ENCODE measurements around the gene C1QTNF12. TPM values are rescaled to one million over a fixed set of nuclear protein-coding genes. Genes with fewer than 3 reads are reported as not detected.
A peak's percentile ranks its signal among the peaks of the same experiment; 100 is the strongest.

Gene C1QTNF12
- total RNA-seq, 1 donor from 2014 or later: 3.5 TPM

DNA sequence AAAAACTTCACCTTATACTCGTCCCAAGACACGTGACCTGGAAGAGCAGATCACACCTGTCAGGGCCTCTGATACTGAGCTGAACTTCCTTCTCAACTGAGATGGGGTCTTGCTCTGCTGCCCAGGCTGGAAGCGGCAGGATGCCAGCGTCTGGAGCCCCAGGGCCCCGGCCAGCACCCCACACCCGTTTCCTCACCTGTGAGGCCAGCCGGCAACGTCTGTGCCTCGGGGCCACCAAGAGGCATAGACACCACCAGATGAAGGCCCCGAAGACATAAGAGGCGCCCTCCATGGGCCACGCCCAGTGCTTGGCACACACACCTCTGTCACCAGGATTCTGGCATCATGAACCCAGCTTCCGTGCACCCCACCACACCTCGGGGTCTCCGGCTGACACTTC lies 23.2 kb downstream of the C1QTNF12 start:
- Mint-ChIP-seq H3K9me3 (no peaks in the 10 kb centered on the region), H3K4me1 (ENCODE audit: low read depth) (peaks cover 11% of the 10 kb centered on the region), H3K4me3 (ENCODE audit: low read depth) (no peak overlapping the region), H3K27ac (no peak overlapping the region), H3K27me3 (ENCODE audit: low read depth) (no peaks in the 10 kb centered on the region), H3K36me3 (ENCODE audit: low read depth) (peaks cover 68% of the 10 kb centered on the region)
- intact Hi-C loops (cut with micrococcal nuclease): no loop called here
- no peak for DNase-seq (ENCODE audit: low spot score)

GRCh38 chr1:1222575-1223225 lies 23.8 kb downstream of the C1QTNF12 start:
- Mint-ChIP-seq H3K27me3 (ENCODE audit: low read depth) (no peaks in the 10 kb centered on the region), H3K36me3 (ENCODE audit: low read depth) (peaks cover 74% of the 10 kb centered on the region), H3K9me3 (no peaks in the 10 kb centered on the region), H3K27ac (no peak overlapping the region), H3K4me1 (ENCODE audit: low read depth) (peaks cover 17% of the 10 kb centered on the region), H3K4me3 (ENCODE audit: low read depth) (no peak overlapping the region)
- intact Hi-C loops (cut with micrococcal nuclease): no loop called here
- no peak for DNase-seq (ENCODE audit: low spot score)

DNA sequence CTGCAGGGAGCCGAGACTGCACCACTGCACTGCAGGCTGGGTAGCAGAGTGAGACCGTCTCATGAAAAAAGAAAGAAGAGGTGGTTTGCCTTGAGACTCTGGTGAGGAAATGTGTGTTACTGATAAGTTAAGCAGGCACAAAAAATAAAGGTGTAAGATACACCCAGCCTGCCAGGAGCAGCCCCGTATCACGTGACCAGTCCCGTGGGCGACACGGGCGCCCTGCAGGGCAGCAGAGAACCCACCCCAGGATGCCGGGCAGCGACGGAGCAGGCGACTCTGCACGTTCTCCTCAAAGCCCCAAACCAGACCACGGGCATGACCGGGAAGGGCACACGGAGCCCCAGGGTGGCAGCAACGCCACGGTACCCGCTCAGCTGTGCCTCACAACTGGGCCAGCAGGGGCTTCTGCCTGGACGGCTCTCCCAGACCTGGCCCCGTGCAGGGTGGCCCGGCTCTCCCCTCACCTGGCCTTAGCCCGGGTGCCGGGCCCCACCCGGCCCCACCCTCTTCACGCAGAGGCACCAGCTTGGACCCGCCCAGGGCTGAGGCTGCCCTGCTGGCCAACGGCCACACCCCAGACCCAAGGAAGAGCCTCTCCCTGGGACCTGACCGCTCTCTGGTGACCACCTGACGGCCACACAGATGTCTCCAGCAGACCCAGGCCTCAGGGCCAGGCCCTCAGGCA lies 24.5 kb downstream of the C1QTNF12 start:
- DNase-seq (ENCODE audit: low spot score): no peak
- H3K27ac Mint-ChIP-seq: no peak overlapping the region
- peaks cover 20% of the 10 kb centered on the region for H3K4me1 Mint-ChIP-seq (ENCODE audit: low read depth)
- no peak overlapping the region for H3K4me3 Mint-ChIP-seq (ENCODE audit: low read depth)
- H3K36me3 Mint-ChIP-seq (ENCODE audit: low read depth): peaks cover 75% of the 10 kb centered on the region
- intact Hi-C loops (cut with micrococcal nuclease): no loop called here
- H3K27me3 Mint-ChIP-seq (ENCODE audit: low read depth): no peaks in the 10 kb centered on the region
- H3K9me3 Mint-ChIP-seq: no peaks in the 10 kb centered on the region

GRCh38 chr1:1220197-1220596 lies 26.3 kb downstream of the C1QTNF12 start:
- intact Hi-C loops (cut with micrococcal nuclease): no loop called here
- H3K27ac Mint-ChIP-seq: peak overlapping the region; percentile 76
- no peaks in the 10 kb centered on the region for H3K27me3 Mint-ChIP-seq (ENCODE audit: low read depth)
- no peak for DNase-seq (ENCODE audit: low spot score)
- H3K36me3 Mint-ChIP-seq (ENCODE audit: low read depth): peaks cover 74% of the 10 kb centered on the region
- H3K4me3 Mint-ChIP-seq (ENCODE audit: low read depth): no peak overlapping the region
- no peaks in the 10 kb centered on the region for H3K9me3 Mint-ChIP-seq
- peaks cover 23% of the 10 kb centered on the region for H3K4me1 Mint-ChIP-seq (ENCODE audit: low read depth)

GRCh38 chr1:1219341-1219740 lies 27.2 kb downstream of the C1QTNF12 start:
- H3K4me1 Mint-ChIP-seq (ENCODE audit: low read depth): peaks cover 29% of the 10 kb centered on the region
- H3K36me3 Mint-ChIP-seq (ENCODE audit: low read depth): peaks cover 74% of the 10 kb centered on the region
- H3K27ac Mint-ChIP-seq: peak overlapping the region; percentile 76
- intact Hi-C loops (cut with micrococcal nuclease): no loop called here
- DNase-seq (ENCODE audit: low spot score): no peak
- no peaks in the 10 kb centered on the region for H3K9me3 Mint-ChIP-seq
- no peak overlapping the region for H3K4me3 Mint-ChIP-seq (ENCODE audit: low read depth)
- H3K27me3 Mint-ChIP-seq (ENCODE audit: low read depth): no peaks in the 10 kb centered on the region

- H3K27me3 Mint-ChIP-seq (ENCODE audit: low read depth): no peaks in the 10 kb centered on the region
- H3K9me3 Mint-ChIP-seq: no peaks in the 10 kb centered on the region
- peaks cover 74% of the 10 kb centered on the region for H3K36me3 Mint-ChIP-seq (ENCODE audit: low read depth)
- H3K4me3 Mint-ChIP-seq (ENCODE audit: low read depth): no peak overlapping the region
- peaks cover 32% of the 10 kb centered on the region for H3K4me1 Mint-ChIP-seq (ENCODE audit: low read depth)
- intact Hi-C loops (cut with micrococcal nuclease): no loop called here
- peak overlapping the region; percentile 57 for H3K27ac Mint-ChIP-seq
- DNase-seq (ENCODE audit: low spot score): no peak
These were observed 27.9 kb downstream of the C1QTNF12 start for GRCh38 chr1:1218524-1219200.

DNA sequence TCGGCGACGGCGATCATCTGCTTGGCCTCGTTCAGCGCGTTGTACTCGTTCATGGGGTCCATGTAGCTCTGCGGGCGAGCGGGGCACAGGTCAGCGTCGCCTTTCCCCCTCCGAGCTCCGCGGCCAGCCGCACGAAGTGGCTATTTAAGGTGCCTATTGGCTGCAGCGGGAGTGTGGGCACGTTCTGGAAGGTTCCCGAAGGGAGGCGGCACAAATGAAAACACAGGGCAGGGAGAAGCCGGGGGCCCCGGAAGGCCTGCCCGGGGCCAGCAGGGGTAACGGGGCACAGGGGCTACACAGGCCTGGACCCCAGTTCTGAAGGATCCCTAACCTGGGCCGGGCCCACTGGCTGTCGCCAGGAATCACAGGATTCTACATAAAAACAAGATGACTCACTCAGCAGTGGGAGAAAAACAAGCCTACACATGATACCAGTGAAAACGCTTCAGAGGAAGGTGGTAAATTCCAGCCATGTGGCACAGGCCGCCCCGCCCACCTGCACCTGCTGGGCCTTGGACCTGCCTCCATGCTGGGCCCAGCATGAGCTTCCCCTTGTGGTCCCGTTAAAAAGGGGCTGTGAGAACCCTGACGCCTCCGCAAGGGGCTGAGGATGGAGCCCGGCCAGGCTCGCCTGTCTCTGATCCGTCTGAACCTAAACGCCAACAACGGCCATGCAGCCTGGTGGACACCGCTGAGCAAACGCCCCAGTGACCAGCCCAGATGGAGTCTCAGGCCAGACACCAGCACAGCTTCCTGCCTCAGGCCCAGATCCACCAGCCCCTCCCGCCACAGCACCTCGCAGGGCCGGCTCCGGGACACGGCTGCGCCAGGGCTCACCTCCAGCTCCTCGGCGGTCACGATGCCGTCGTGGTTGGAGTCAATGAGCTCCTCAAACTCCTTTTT lies 28.6 kb downstream of the C1QTNF12 start:
- no peaks in the 10 kb centered on the region for H3K9me3 Mint-ChIP-seq
- peaks cover 32% of the 10 kb centered on the region for H3K4me1 Mint-ChIP-seq (ENCODE audit: low read depth)
- peak overlapping the region; percentile 73 for H3K27ac Mint-ChIP-seq
- DNase-seq (ENCODE audit: low spot score): no peak
- no peaks in the 10 kb centered on the region for H3K27me3 Mint-ChIP-seq (ENCODE audit: low read depth)
- intact Hi-C loops (cut with micrococcal nuclease): no loop called here
- H3K4me3 Mint-ChIP-seq (ENCODE audit: low read depth): peak overlapping the region; percentile 5
- H3K36me3 Mint-ChIP-seq (ENCODE audit: low read depth): peaks cover 68% of the 10 kb centered on the region

- Mint-ChIP-seq H3K36me3 (ENCODE audit: low read depth) (peaks cover 66% of the 10 kb centered on the region), H3K27ac (peak overlapping the region; percentile 90), H3K4me1 (ENCODE audit: low read depth) (peaks cover 32% of the 10 kb centered on the region), H3K9me3 (no peaks in the 10 kb centered on the region), H3K4me3 (ENCODE audit: low read depth) (peak overlapping the region; percentile 62), H3K27me3 (ENCODE audit: low read depth) (no peaks in the 10 kb centered on the region)
- DNase-seq (ENCODE audit: low spot score): no peak
- intact Hi-C loops (cut with micrococcal nuclease): no loop called here
These were observed 29.5 kb downstream of the C1QTNF12 start for GRCh38 chr1:1216770-1217620.

DNA sequence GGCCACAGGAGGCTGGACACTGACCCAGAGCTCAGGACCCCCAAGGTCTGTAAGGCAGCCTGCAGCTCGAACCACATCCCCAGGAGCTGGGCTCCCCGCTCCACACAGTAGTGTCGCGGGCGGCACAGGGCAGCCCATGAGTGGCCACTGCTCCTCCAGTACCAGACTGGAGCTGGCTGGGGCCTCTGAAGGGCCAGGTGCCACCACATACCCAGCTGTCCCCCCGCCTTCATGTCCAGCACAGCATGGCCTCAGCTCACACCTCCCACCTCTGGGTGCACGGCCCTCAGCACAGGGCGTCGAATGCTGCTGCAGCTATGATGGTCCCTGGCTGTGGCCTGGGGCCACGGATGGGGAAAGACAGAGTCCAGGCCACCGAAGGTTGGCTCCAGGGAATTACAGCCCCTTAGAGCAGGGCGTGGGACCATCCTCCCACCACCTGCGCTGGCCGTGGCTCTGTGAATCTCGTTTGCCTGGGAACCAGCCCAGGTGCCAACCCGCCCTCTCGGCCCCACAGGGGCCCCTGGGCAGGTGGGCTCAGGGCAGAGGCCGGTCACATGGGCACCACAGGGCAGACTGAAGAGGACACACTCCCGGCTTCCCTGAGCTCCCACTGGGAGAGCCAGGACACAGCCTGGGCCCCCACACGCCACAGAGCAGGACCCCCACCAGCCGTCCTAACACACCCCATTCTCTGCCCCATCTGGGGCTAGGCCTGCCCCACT lies 30.5 kb downstream of the C1QTNF12 start:
- Mint-ChIP-seq H3K27ac (peak overlapping the region; percentile 90), H3K4me1 (ENCODE audit: low read depth) (peaks cover 32% of the 10 kb centered on the region), H3K36me3 (ENCODE audit: low read depth) (peaks cover 62% of the 10 kb centered on the region), H3K4me3 (ENCODE audit: low read depth) (peak overlapping the region; percentile 62), H3K9me3 (no peaks in the 10 kb centered on the region), H3K27me3 (ENCODE audit: low read depth) (no peaks in the 10 kb centered on the region)
- DNase-seq (ENCODE audit: low spot score): no peak
- intact Hi-C loops (cut with micrococcal nuclease): loop anchor here (2.0 kb wide), 1 partner anchor 15 kb away; no protein-coding TSS in a partner anchor

GRCh38 chr1:1215080-1215676 lies 31.3 kb downstream of the C1QTNF12 start:
- intact Hi-C loops (cut with micrococcal nuclease): loop anchor here (2.0 kb wide), 1 partner anchor 16 kb away; no protein-coding TSS in a partner anchor
- H3K36me3 Mint-ChIP-seq (ENCODE audit: low read depth): peaks cover 61% of the 10 kb centered on the region
- H3K4me1 Mint-ChIP-seq (ENCODE audit: low read depth): peaks cover 33% of the 10 kb centered on the region
- H3K27me3 Mint-ChIP-seq (ENCODE audit: low read depth): no peaks in the 10 kb centered on the region
- no peak for DNase-seq (ENCODE audit: low spot score)
- peak overlapping the region; percentile 60 for H3K27ac Mint-ChIP-seq
- no peaks in the 10 kb centered on the region for H3K9me3 Mint-ChIP-seq
- H3K4me3 Mint-ChIP-seq (ENCODE audit: low read depth): peak overlapping the region; percentile 75

Data from activated T-helper 2 cell treated with anti-CD3 and anti-CD28 coated beads, Interferon-gamma antibody, Interleukin-2, Interleukin-4, amounts not matched to agents 10 μg/mL and 5 μg/mL and 100 μg/mL, durations not matched to agents 14 hours and 24 hours and 36 hours (primary cell).